Activated CD8-positive, alpha-beta T cell treated with anti-CD3 and anti-CD28 coated beads for 36 hours (primary cell): ENCODE results near the gene PPARGC1A. TPM values are rescaled to one million over a fixed set of nuclear protein-coding genes. Genes with fewer than 3 reads are reported as not detected.

Experiments used
- ATAC-seq: fragments of 200-7000 bp; cut with Tn5 transposase; one replicate; pipeline ENCODE4 v1.10.0; 2021; ENCODE audit warnings: mild to moderate bottlenecking, moderate library complexity
- CTCF ChIA-PET: fragments of 350-600 bp; sonication (Branson Sonifier 250); formaldehyde crosslinking; loops from one replicate; lab custom pipeline; 2021; ENCODE audit warnings: antibody characterized with exemption; lab: Charles Lee
- POLR2A ChIA-PET: fragments of 350-600 bp; sonication (Branson Sonifier 250); formaldehyde crosslinking; loops from one replicate; lab custom pipeline; 2021; ENCODE audit warnings: antibody characterized with exemption; lab: Charles Lee
- DNase-seq: peaks from one replicate; pipeline ENCODE4 v3.0.0-alpha.2; 2020
- H3K27ac Mint-ChIP-seq: one replicate; pipeline ENCODE4 v1.8.0; 2021; ENCODE audit warnings: mild to moderate bottlenecking, mixed read lengths
- H3K27me3 Mint-ChIP-seq: one replicate; pipeline ENCODE4 v1.8.0; 2021; ENCODE audit warnings: mixed read lengths
- H3K36me3 Mint-ChIP-seq: one replicate; pipeline ENCODE4 v1.8.0; 2021; ENCODE audit warnings: low read depth, mixed read lengths
- H3K4me1 Mint-ChIP-seq: one replicate; pipeline ENCODE4 v1.8.0; 2021; ENCODE audit warnings: low read depth, mixed read lengths
- H3K4me3 Mint-ChIP-seq: one replicate; pipeline ENCODE4 v1.8.0; 2021; ENCODE audit warnings: mild to moderate bottlenecking, moderate library complexity, mixed read lengths
- H3K9me3 Mint-ChIP-seq: one replicate; pipeline ENCODE4 v1.8.0; 2021; ENCODE audit warnings: mixed read lengths
- intact Hi-C: fragments of 100-400 bp; cut with micrococcal nuclease; formaldehyde crosslinking; loops from one replicate; pipeline ENCODE4 v1.10.0; 2022
- total RNA-seq, 2 experiments: library from RNA; stranded (reverse); gene quantifications; one replicate each; pipeline ENCODE4 v1.2.3, GENCODE V29; 2021
- TF ChIP-seq, protein P1 (sequence below): fragments of 200-600 bp; IDR thresholded peaks from one replicate; pipeline ENCODE4 v1.8.0; 2022; ENCODE audit warnings: antibody characterized with exemption, mild to moderate bottlenecking

The PPARGC1A gene
- total RNA-seq, 2 experiments from 2014 or later: not detected

GRCh38 chr4:23770011-23770410 lies 119.8 kb downstream of the PPARGC1A start:
- TF ChIP-seq, protein P1, sequence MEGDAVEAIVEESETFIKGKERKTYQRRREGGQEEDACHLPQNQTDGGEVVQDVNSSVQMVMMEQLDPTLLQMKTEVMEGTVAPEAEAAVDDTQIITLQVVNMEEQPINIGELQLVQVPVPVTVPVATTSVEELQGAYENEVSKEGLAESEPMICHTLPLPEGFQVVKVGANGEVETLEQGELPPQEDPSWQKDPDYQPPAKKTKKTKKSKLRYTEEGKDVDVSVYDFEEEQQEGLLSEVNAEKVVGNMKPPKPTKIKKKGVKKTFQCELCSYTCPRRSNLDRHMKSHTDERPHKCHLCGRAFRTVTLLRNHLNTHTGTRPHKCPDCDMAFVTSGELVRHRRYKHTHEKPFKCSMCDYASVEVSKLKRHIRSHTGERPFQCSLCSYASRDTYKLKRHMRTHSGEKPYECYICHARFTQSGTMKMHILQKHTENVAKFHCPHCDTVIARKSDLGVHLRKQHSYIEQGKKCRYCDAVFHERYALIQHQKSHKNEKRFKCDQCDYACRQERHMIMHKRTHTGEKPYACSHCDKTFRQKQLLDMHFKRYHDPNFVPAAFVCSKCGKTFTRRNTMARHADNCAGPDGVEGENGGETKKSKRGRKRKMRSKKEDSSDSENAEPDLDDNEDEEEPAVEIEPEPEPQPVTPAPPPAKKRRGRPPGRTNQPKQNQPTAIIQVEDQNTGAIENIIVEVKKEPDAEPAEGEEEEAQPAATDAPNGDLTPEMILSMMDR: no peak
- intact Hi-C loops: no loop called here
- DNase-seq (no peak), ATAC-seq (no peak)
- POLR2A ChIA-PET: no interaction called here
- CTCF ChIA-PET: no interaction called here
- Mint-ChIP-seq H3K9me3 (no peaks in the 10 kb centered on the region), H3K4me1 (no peaks in the 10 kb centered on the region), H3K27me3 (no peaks in the 10 kb centered on the region), H3K4me3 (no peak overlapping the region), H3K36me3 (no peaks in the 10 kb centered on the region), H3K27ac (no peak overlapping the region)

GRCh38 chr4:23769406-23769805 lies 120.4 kb downstream of the PPARGC1A start:
- CTCF ChIA-PET: no interaction called here
- Mint-ChIP-seq H3K4me3 (no peak overlapping the region), H3K27me3 (no peaks in the 10 kb centered on the region), H3K27ac (no peak overlapping the region), H3K9me3 (no peaks in the 10 kb centered on the region), H3K36me3 (no peaks in the 10 kb centered on the region), H3K4me1 (no peaks in the 10 kb centered on the region)
- TF ChIP-seq, protein P1: no peak
- ATAC-seq (no peak), DNase-seq (no peak)
- intact Hi-C loops: no loop called here
- POLR2A ChIA-PET: no interaction called here

DNA sequence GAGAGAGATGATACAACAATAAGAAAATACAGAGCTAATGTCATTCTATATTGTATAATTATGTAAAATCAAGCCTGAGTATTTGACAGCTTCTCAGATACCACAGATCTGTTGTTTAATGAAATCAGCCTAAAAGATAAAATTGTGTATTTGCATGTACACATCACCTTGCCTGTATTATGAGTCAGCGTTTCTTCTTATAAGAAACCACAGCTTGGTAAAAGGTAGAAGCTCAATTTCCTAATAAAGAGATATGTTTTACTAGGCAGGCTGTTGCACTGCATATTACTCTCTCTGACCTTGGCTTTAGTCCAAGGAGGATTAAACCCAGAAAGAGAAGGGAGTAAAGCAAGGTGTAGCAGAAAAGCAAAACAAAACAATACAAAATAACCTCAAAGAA lies 121.3 kb downstream of the PPARGC1A start:
- TF ChIP-seq, protein P1: no peak
- DNase-seq: no peak
- H3K9me3 Mint-ChIP-seq: no peaks in the 10 kb centered on the region
- intact Hi-C loops: no loop called here
- CTCF ChIA-PET: no interaction called here
- H3K4me1 Mint-ChIP-seq: no peaks in the 10 kb centered on the region
- H3K27me3 Mint-ChIP-seq: no peaks in the 10 kb centered on the region
- H3K27ac Mint-ChIP-seq: no peak overlapping the region
- H3K4me3 Mint-ChIP-seq: no peak overlapping the region
- no peaks in the 10 kb centered on the region for H3K36me3 Mint-ChIP-seq
- POLR2A ChIA-PET: no interaction called here
- no peak for ATAC-seq

GRCh38 chr4:23766344-23766743 lies 123.5 kb downstream of the PPARGC1A start:
- no peak overlapping the region for H3K27ac Mint-ChIP-seq
- no peak overlapping the region for H3K4me3 Mint-ChIP-seq
- CTCF ChIA-PET: no interaction called here
- POLR2A ChIA-PET: no interaction called here
- intact Hi-C loops: no loop called here
- peaks cover 2% of the 10 kb centered on the region for H3K9me3 Mint-ChIP-seq
- TF ChIP-seq, protein P1: no peak
- H3K4me1 Mint-ChIP-seq: no peaks in the 10 kb centered on the region
- DNase-seq (no peak), ATAC-seq (no peak)
- H3K27me3 Mint-ChIP-seq: no peaks in the 10 kb centered on the region
- H3K36me3 Mint-ChIP-seq: no peaks in the 10 kb centered on the region

GRCh38 chr4:23763559-23763958 lies 126.3 kb downstream of the PPARGC1A start:
- peaks cover 2% of the 10 kb centered on the region for H3K9me3 Mint-ChIP-seq
- H3K27me3 Mint-ChIP-seq: no peaks in the 10 kb centered on the region
- ChIA-PET CTCF (no interaction called here), POLR2A (no interaction called here)
- no peak for ATAC-seq
- no peaks in the 10 kb centered on the region for H3K4me1 Mint-ChIP-seq
- TF ChIP-seq, protein P1: no peak
- H3K4me3 Mint-ChIP-seq: no peak overlapping the region
- H3K36me3 Mint-ChIP-seq: no peaks in the 10 kb centered on the region
- intact Hi-C loops: no loop called here
- no peak overlapping the region for H3K27ac Mint-ChIP-seq
- DNase-seq: no peak
